HCT116 (cell line): Measurements from ENCODE around the gene SNRNP40. TPM values are rescaled to one million over a fixed set of nuclear protein-coding genes. Genes with fewer than 3 reads are reported as not detected.

Source experiments
- ATAC-seq: fragments of 200-7000 bp; cut with Tn5 transposase; 2 replicates; pipeline ENCODE4 v1.9.1; 2020; ENCODE audit warnings: mild to moderate bottlenecking, moderate library complexity
- BruUV-seq: library from RNA; stranded (reverse); fragments of 400-500 nt; replicated peaks from 2 replicates; lab custom pipeline; 2021; lab: Mats Ljungman, UMichigan
- CTCF ChIA-PET: fragments of 300-600 bp; sonication (Branson Sonifier 250); formaldehyde crosslinking; loops from one replicate; lab custom pipeline; 2021; ENCODE audit warnings: antibody characterized with exemption; lab: Charles Lee
- POLR2A ChIA-PET: fragments of 300-600, 350-600 bp; sonication (Branson Sonifier 250); formaldehyde crosslinking; loops from one replicate; lab custom pipeline; 2021; ENCODE audit warnings: antibody characterized with exemption; lab: Charles Lee
- RAD21 ChIA-PET, 2 experiments: fragments of 300-600 bp; sonication (Branson Sonifier 250); formaldehyde crosslinking; loops; one replicate each; lab custom pipeline; 2023; ENCODE audit warnings: low total read pairs in 2 of 2; ENCODE audit not compliant: uncharacterized antibody in 2 of 2, unreplicated experiment in 2 of 2, low non-redundant PET in 1 of 2; lab: Charles Lee
- DNase-seq: peaks from one replicate; pipeline ENCODE4 v3.0.0-alpha.2; 2010; ENCODE audit warnings: low read depth, low spot score
- H2AFZ ChIP-seq: fragments of 200-600 bp; shearing (Covaris generic), sonication (generic); 2 replicates; pipeline ENCODE4 v1.6.1; 2017; ENCODE audit warnings: low read depth, mixed run types, mixed read lengths, antibody characterized with exemption, low read length; ENCODE audit not compliant: poor library complexity, severe bottlenecking
- H3K27ac ChIP-seq: 2 replicates; pipeline ENCODE4 v1.5.1; 2012; ENCODE audit warnings: low read depth, low read length
- H3K27me3 ChIP-seq: fragments of 200-600 bp; sonication (generic); 2 replicates; pipeline ENCODE4 v1.6.1; 2016; ENCODE audit warnings: mixed run types, low read length, mixed read lengths; ENCODE audit not compliant: insufficient read depth
- H3K36me3 ChIP-seq, 2 experiments: fragments of 200-500 bp in 1 of 2; fragments of 200-600 bp in 1 of 2; sonication (Bioruptor generic) in 1 of 2; sonication (generic) in 1 of 2; 2 replicates each; pipeline versions ENCODE4 v1.5.1 to v1.6.1; 2014 to 2016; ENCODE audit warnings: low read length in 2 of 2, inconsistent platforms in 1 of 2, mixed read lengths in 1 of 2, mixed run types in 1 of 2; ENCODE audit not compliant: insufficient read depth in 2 of 2, control insufficient read depth in 1 of 2
- H3K4me1 ChIP-seq, 2 experiments: fragments of 200-600 bp in 1 of 2; sonication (generic) in 1 of 2; 2 replicates each; pipeline versions ENCODE4 v1.5.1 to v1.6.1; 2012 to 2017; ENCODE audit warnings: low read length in 2 of 2, inconsistent platforms in 1 of 2, mild to moderate bottlenecking in 1 of 2, mixed read lengths in 1 of 2, mixed run types in 1 of 2, moderate library complexity in 1 of 2; ENCODE audit not compliant: insufficient read depth in 2 of 2, control insufficient read depth in 1 of 2
- H3K4me2 ChIP-seq: fragments of 200-600 bp; sonication (generic); 2 replicates; pipeline ENCODE4 v1.6.1; 2017; ENCODE audit warnings: mixed run types, low read length, mixed read lengths
- H3K4me3 ChIP-seq, 2 experiments: fragments of 200-600 bp in 1 of 2; sonication (generic) in 1 of 2; replicated peaks in 1 of 2; 2 replicates each; pipeline ENCODE4 v1.5.1; 2011 to 2016; ENCODE audit warnings: low read length in 2 of 2, control low read depth in 1 of 2, low read depth in 1 of 2, mild to moderate bottlenecking in 1 of 2, mixed read lengths in 1 of 2, mixed run types in 1 of 2
- H3K79me2 ChIP-seq: fragments of 200-600 bp; sonication (generic); 2 replicates; pipeline ENCODE4 v1.6.1; 2017; ENCODE audit warnings: mild to moderate bottlenecking, mixed run types, low read length, moderate library complexity, mixed read lengths; ENCODE audit not compliant: insufficient read depth
- H3K9ac ChIP-seq: fragments of 200-600 bp; sonication (generic); 2 replicates; pipeline ENCODE4 v1.6.1; 2016; ENCODE audit warnings: low read length, mixed read lengths
- H3K9me2 ChIP-seq: fragments of 200-600 bp; sonication (generic), shearing (Covaris generic); 2 replicates; pipeline ENCODE4 v1.6.1; 2017; ENCODE audit warnings: mixed run types, mild to moderate bottlenecking, moderate library complexity; ENCODE audit not compliant: insufficient read depth
- H3K9me3 ChIP-seq, 2 experiments: fragments of 200-500 bp in 1 of 2; fragments of 200-600 bp in 1 of 2; sonication (Bioruptor generic) in 1 of 2; sonication (generic) in 1 of 2; 2 replicates each; pipeline ENCODE4 v1.6.1; 2014 to 2017; ENCODE audit warnings: low read length in 2 of 2, mixed read lengths in 2 of 2, inconsistent platforms in 1 of 2, low read depth in 1 of 2, mild to moderate bottlenecking in 1 of 2, mixed run types in 1 of 2, moderate library complexity in 1 of 2; ENCODE audit not compliant: control insufficient read depth in 1 of 2, insufficient read depth in 1 of 2
- H4K20me1 ChIP-seq: fragments of 200-600 bp; sonication (generic), shearing (Covaris generic); 2 replicates; pipeline ENCODE4 v1.6.1; 2017; ENCODE audit warnings: mixed run types, mild to moderate bottlenecking, moderate library complexity; ENCODE audit not compliant: insufficient read depth
- CBX3 ChIP-seq: IDR thresholded peaks from 2 replicates; pipeline ENCODE4 v1.6.1; 2012; ENCODE audit warnings: low read depth
- CTCF ChIP-seq, 3 experiments: fragments of 200-600 bp in 1 of 3; sonication (generic) in 1 of 3; IDR thresholded peaks in 2 of 3; conservative IDR thresholded peaks in 1 of 3; 2 replicates each; pipeline ENCODE4 v1.5.1; 2012 to 2017; ENCODE audit warnings: low read depth in 2 of 3, low read length in 2 of 3, antibody characterized with exemption in 1 of 3, borderline replicate concordance in 1 of 3, control low read depth in 1 of 3, mild to moderate bottlenecking in 1 of 3, mixed read lengths in 1 of 3, mixed run types in 1 of 3, moderate library complexity in 1 of 3; ENCODE audit not compliant: insufficient read depth in 1 of 3
- FOSL1 ChIP-seq: IDR thresholded peaks from 2 replicates; pipeline ENCODE4 v1.6.1; 2012; ENCODE audit warnings: low read depth
- JUND ChIP-seq: IDR thresholded peaks from 2 replicates; pipeline ENCODE4 v1.6.1; 2012
- MAX ChIP-seq: IDR thresholded peaks from 2 replicates; pipeline ENCODE4 v1.6.1; 2012
- POLR2A ChIP-seq: IDR thresholded peaks from 2 replicates; pipeline ENCODE4 v1.7.0; 2011; ENCODE audit warnings: borderline replicate concordance; ENCODE audit not compliant: insufficient read depth, insufficient read length; ENCODE audit errors: extremely low read depth
- REST ChIP-seq: IDR thresholded peaks from 2 replicates; pipeline ENCODE4 v1.6.1; 2012; ENCODE audit warnings: low read depth
- YY1 ChIP-seq: IDR thresholded peaks from 2 replicates; pipeline ENCODE4 v1.6.1; 2011; ENCODE audit warnings: low read length, low read depth, moderate library complexity, mild to moderate bottlenecking; ENCODE audit not compliant: insufficient replicate concordance; ENCODE audit errors: extremely low read depth
- ZBTB33 ChIP-seq: IDR thresholded peaks from 2 replicates; pipeline ENCODE4 v1.6.1; 2011; ENCODE audit warnings: mild to moderate bottlenecking, low read length, moderate library complexity; ENCODE audit not compliant: insufficient replicate concordance; ENCODE audit errors: extremely low read depth
- ZFX ChIP-seq: fragments of 450-650 bp; IDR thresholded peaks from 2 replicates; pipeline ENCODE4 v1.6.1; 2017
- ZNF274 ChIP-seq: fragments of 200-500 bp; sonication (Bioruptor generic); IDR thresholded peaks from 2 replicates; pipeline ENCODE4 v1.6.1; 2014; ENCODE audit warnings: mild to moderate bottlenecking, low read depth, low read length, inconsistent platforms
- intact Hi-C: fragments of 100-400 bp; cut with micrococcal nuclease; formaldehyde crosslinking; loops from 2 replicates; pipeline ENCODE4 v1.10.0; 2022
- total RNA-seq: library from RNA; stranded (reverse); gene quantifications from one replicate; pipeline ENCODE4 v1.2.1, GENCODE V29; 2021; ENCODE audit not compliant: unreplicated experiment

SNRNP40 gene
- total RNA-seq, 1 experiment from 2014 or later, result 91.8 TPM

GRCh38 chr1:31344503-31344902, 47.9 kb upstream of the SNRNP40 start (continued):
- TF ChIP-seq FOSL1 (no peak), CTCF (IDR thresholded peaks at IDR 0.05 in 2 of 3, conservative IDR thresholded peaks at IDR 0.05 in 1 of 3; ENCODE audit: borderline replicate concordance in 1 of 3, insufficient read depth in 1 of 3, low read depth in 2 of 3, low read length in 2 of 3) (no peak), CBX3 (no peak)

- H3K9ac ChIP-seq, result no peak overlapping the region
- no peak for DNase-seq
- ChIA-PET RAD21 (no interaction called here), POLR2A (no interaction called here), CTCF (interaction anchor here (1.1 to 2.5 kb wide), 2 partner anchors 151 to 156 kb away, joined by 3 to 8 read pairs; no protein-coding TSS in a partner anchor)
- no peaks in the 10 kb centered on the region for H3K79me2 ChIP-seq
- no peak overlapping the region for H3K4me2 ChIP-seq
- no peak overlapping the region for H3K4me3 ChIP-seq
- H3K4me1 ChIP-seq, result no peaks in the 10 kb centered on the region
- H3K9me2 ChIP-seq, result no peaks in the 10 kb centered on the region
- no peaks in the 10 kb centered on the region for H3K9me3 ChIP-seq
- no peaks in the 10 kb centered on the region for H3K27me3 ChIP-seq
- 0 out of 2 replicates have a peak, but pooled peaks cover 3% of the 10 kb centered on the region for H4K20me1 ChIP-seq
- BruUV-seq, result no TSS peak
- H3K27ac ChIP-seq, result no peak overlapping the region
- TF ChIP-seq CTCF (IDR thresholded peaks at IDR 0.05 in 2 of 3, conservative IDR thresholded peaks at IDR 0.05 in 1 of 3; ENCODE audit: borderline replicate concordance in 1 of 3, insufficient read depth in 1 of 3, low read depth in 2 of 3, low read length in 2 of 3) (no peak), POLR2A (no peak), JUND (no peak), MAX (no peak), YY1 (no peak), ZBTB33 (no peak), ZFX (no peak), REST (no peak), CBX3 (no peak), ZNF274 (no peak)
- 0 out of 4 replicates have a peak, but pooled peaks cover 0 to 2% of the 10 kb centered on the region in 2 experiments for H3K36me3 ChIP-seq
- ATAC-seq, result no peak
- intact Hi-C loops, result no loop called here
- H2AFZ ChIP-seq, result no peak overlapping the region
Measured at GRCh38 chr1:31336687-31337467, 40.3 kb upstream of the SNRNP40 start.
